H1 (cell line): ENCODE measurements around the gene DKK3. TPM values are rescaled to one million over a fixed set of nuclear protein-coding genes. Genes with fewer than 3 reads are reported as not detected.

Source experiments
- BRCA1 ChIP-seq: IDR thresholded peaks from 2 replicates; pipeline ENCODE4 v1.6.1; 2012; ENCODE audit warnings: low read depth, low read length, improper control_type of control experiment
- CBX8 ChIP-seq: fragments of 300-800, 300-1000 bp; sonication (generic); IDR thresholded peaks from 2 replicates; pipeline ENCODE4 v1.7.1; 2016; ENCODE audit warnings: low read depth, low read length, borderline replicate concordance
- FOSL1 ChIP-seq: IDR thresholded peaks from 2 replicates; pipeline ENCODE4 v1.6.1; 2011; ENCODE audit warnings: mild to moderate bottlenecking, low read depth, low read length, moderate library complexity; ENCODE audit not compliant: insufficient read depth
- SIRT6 ChIP-seq: IDR thresholded peaks from one replicate; pipeline ENCODE4 v1.7.1; 2012; ENCODE audit warnings: low read length, inconsistent platforms
- TBP ChIP-seq: IDR thresholded peaks from 2 replicates; pipeline ENCODE4 v1.6.1; 2011; ENCODE audit warnings: low read depth, low read length, improper control_type of control experiment
- polyA plus RNA-seq, 7 experiments: library from polyadenylated mRNA; depleted of rRNA in 3 of 7; stranded (reverse) in 5 of 7; unstranded in 2 of 7; fragments of >200 nt in 5 of 7; fragments of 200-250 nt in 2 of 7; gene quantifications; 1 replicate in 5 of 7; 2 replicates in 1 of 7; 4 replicates in 1 of 7; pipeline versions ENCODE4 v1.2.1 to v1.2.3, GENCODE V29; 2011 to 2013; ENCODE audit warnings: missing spikeins in 2 of 7, mixed read lengths in 2 of 7
- total RNA-seq: library from RNA; stranded (reverse); fragmentation: NEBNext Ultra II Directional; extraction: Animal tissue kit (Norgen Biotek cat#: 25700); gene quantifications from 2 replicates; pipeline ENCODE4 v1.2.1, GENCODE V29; 2021

Gene DKK3
- total and polyA plus RNA-seq, 2 of the 8 experiments (the other 6 are each of a cell fraction or from before 2014, with no cell fraction given) = 30.0 to 40.1 TPM

DNA sequence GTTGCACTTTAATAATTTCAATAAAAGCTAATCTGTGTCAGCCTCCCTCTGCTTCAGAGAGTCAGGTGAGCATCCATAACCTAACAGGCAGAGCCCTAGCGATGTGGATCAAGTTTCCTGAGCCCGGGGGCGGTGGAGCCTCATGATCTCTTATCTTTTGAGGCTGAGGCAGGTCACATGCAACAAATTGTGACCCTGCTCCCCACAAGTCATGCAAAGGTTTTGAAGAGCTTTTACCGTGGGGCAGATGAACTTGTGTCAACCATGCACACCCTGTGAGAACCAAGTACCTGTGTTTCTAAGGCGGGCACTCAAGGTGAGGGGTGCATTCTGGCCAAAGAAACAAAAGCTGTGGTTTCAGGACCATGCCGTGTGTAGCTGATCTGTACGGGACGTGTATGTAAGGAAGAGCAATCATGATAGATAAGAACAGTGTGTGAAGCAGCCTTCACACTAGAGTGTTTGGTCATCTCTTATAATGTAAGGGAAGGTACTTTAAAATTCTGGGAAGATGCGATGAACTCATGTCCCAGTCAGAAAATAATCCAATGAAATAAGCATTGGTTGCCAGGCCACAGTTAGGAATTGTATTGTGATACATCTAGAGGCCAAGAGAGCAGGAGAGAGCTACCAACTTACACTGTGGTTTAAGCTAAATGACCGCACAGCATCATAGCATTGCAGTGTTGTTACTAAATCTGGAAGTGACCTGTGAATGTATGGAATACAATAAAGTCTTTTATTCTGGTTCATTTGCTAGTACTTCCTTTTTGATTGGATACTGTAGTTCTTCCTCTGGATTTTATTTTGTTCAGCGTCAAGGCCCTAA is 49.8 kb downstream of the DKK3 start (continued):
- no peak for TF ChIP-seq SIRT6
- TF ChIP-seq FOSL1 = no peak
- no peak for TF ChIP-seq BRCA1
- no peak for TF ChIP-seq CBX8
- TF ChIP-seq TBP = no peak
